ENCODE measurements around the gene MISFA. TPM values are rescaled to one million over a fixed set of nuclear protein-coding genes. Genes with fewer than 3 reads are reported as not detected.
"Not testable (repeated sequence)": the region's sequence is repeated elsewhere in the genome, so short reads cannot be mapped to it uniquely, and the experiment has no call there.

MISFA gene
- total and polyA plus RNA-seq, 2 donors from 2014 or later = 3.6 to 6.6 TPM

DNA sequence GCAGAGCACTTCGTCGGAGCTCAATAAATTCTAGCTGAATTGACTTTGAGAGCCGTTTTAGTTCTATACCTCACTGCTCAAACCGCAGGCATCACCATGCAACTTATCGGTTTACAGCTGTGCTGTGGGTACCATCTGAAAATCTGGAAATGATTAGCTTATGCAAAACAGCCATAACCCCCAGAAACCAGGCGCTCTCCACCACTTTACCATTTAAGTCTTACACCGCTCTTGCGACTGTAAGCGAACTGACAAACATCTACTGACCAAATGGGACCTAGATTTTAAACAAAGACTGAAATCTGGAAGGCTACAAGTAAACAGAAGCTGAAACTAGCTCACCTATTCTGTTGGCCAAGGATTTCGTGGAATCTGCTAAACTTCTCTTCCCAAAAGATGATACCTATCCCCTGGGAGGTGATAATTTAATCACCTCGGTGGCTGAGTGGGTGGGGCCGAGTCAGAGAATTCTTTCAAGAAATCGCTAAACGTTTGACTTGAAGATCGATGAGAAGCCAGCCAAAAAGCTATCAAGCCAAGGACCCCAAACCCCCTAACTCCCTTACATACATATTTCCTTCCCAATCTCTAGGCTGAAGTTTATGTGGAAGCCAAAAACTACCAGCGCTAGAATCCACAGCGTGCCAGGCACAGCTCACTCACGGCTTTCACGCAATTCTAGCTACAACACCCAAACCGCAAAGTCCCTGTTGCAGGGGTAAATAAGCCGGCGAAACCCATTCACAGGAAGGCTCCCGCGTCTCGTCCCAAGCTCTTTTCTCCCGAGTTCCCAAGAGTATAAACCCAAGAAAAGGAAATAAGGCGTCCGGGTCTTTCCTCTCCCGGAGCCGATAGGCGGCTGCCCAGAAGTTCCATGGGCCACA, 33.9 kb downstream of the MISFA start:
- no peak for TF ChIP-seq CTCF (IDR thresholded peaks at IDR 0.05; ENCODE audit: borderline replicate concordance, extremely low read depth, insufficient read depth)
- no peaks in the 10 kb centered on the region for H3K27me3 ChIP-seq (ENCODE audit: control insufficient read depth, insufficient read depth, low read length)
- H3K36me3 ChIP-seq (ENCODE audit: control insufficient read depth in 2 of 3, insufficient read depth in 3 of 3, low read length in 3 of 3) = no peaks in the 10 kb centered on the region
- peak overlapping the region; percentile 88 to 91 for H3K27ac ChIP-seq (ENCODE audit: low read depth in 2 of 2, low read length in 2 of 2)
- DNase-seq (peak in 1 of 5 donors; percentile 8), FAIRE-seq (no peak)
- H3K9ac ChIP-seq (ENCODE audit: low read length in 3 of 3) = peak overlapping the region; percentile 72 to 99 (median 97)
- no peaks in the 10 kb centered on the region for H3K9me3 ChIP-seq (ENCODE audit: control insufficient read depth in 2 of 3, insufficient read depth in 1 of 3, low read length in 3 of 3)
- H3K4me1 ChIP-seq (ENCODE audit: control insufficient read depth in 2 of 3, insufficient read depth in 2 of 3, low read depth in 1 of 3, low read length in 3 of 3) = peaks cover 0 to 9% (median 7%) of the 10 kb centered on the region in 3 donors
- H3K4me3 ChIP-seq (ENCODE audit: low read length in 3 of 3) = peak overlapping the region; percentile 95 to 99 (median 96)
- intact Hi-C loops (cut with DNase I) = no loop called here

GRCh38 chr11:18634140-18635032, 34.8 kb downstream of the MISFA start, which contains the start of gene SPTY2D1:
Gene SPTY2D1 (minus strand): TSS chr11:18634342. CDS start chr11:18634257, 85 bp downstream.
- FAIRE-seq = peak; percentile 74
- DNase-seq = peak; percentile 99 to 100 (median 99)
- H3K36me3 ChIP-seq (ENCODE audit: control insufficient read depth in 2 of 3, insufficient read depth in 3 of 3, low read length in 3 of 3) = no peaks in the 10 kb centered on the region
- H3K4me3 ChIP-seq (ENCODE audit: low read length in 3 of 3) = peak within 1 kb of the TSS; percentile 95 to 99 (median 96)
- TF ChIP-seq CTCF (IDR thresholded peaks at IDR 0.05; ENCODE audit: borderline replicate concordance, extremely low read depth, insufficient read depth) = no peak
- peak within 1 kb of the TSS; percentile 72 to 99 (median 97) for H3K9ac ChIP-seq (ENCODE audit: low read length in 3 of 3)
- no peaks in the 10 kb centered on the region for H3K27me3 ChIP-seq (ENCODE audit: control insufficient read depth, insufficient read depth, low read length)
- peak within 1 kb of the TSS; percentile 88 to 91 for H3K27ac ChIP-seq (ENCODE audit: low read depth in 2 of 2, low read length in 2 of 2)
- H3K9me3 ChIP-seq (ENCODE audit: control insufficient read depth in 2 of 3, insufficient read depth in 1 of 3, low read length in 3 of 3) = no peaks in the 10 kb centered on the region
- peaks cover 0 to 9% (median 7%) of the 10 kb centered on the region in 3 donors for H3K4me1 ChIP-seq (ENCODE audit: control insufficient read depth in 2 of 3, insufficient read depth in 2 of 3, low read depth in 1 of 3, low read length in 3 of 3)
- intact Hi-C loops (cut with DNase I) = no loop called here

DNA sequence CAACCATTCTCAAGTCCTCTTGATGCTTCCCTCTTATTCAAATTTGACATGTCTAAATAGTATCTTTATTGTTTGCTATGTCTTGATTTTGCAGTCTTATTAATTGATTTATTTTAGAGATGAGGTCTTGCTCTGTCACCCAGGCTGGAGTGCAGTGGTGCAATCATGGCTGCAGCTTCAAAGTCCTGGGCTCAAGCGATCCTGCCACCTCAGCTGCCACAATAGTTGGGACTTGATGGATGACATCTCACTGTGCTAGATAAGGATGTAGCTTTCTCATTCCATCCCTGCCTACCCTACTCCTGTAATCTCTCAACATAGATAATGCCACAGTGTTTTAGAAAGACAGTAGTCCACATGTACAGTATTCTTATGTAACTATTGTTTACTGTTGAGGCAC, 42.1 kb downstream of the MISFA start:
- Histone ChIP-seq H3K36me3 (ENCODE audit: control insufficient read depth in 2 of 3, insufficient read depth in 3 of 3, low read length in 3 of 3) (no peaks in the 10 kb centered on the region), H3K27me3 (ENCODE audit: control insufficient read depth, insufficient read depth, low read length) (no peaks in the 10 kb centered on the region), H3K4me3 (ENCODE audit: low read length in 3 of 3) (no peak overlapping the region), H3K9ac (ENCODE audit: low read length in 3 of 3) (no peak overlapping the region), H3K4me1 (ENCODE audit: control insufficient read depth in 2 of 3, insufficient read depth in 2 of 3, low read depth in 1 of 3, low read length in 3 of 3) (no peaks in the 10 kb centered on the region), H3K9me3 (ENCODE audit: control insufficient read depth in 2 of 3, insufficient read depth in 1 of 3, low read length in 3 of 3) (no peaks in the 10 kb centered on the region), H3K27ac (ENCODE audit: low read depth in 2 of 2, low read length in 2 of 2) (no peak overlapping the region)
- intact Hi-C loops (cut with DNase I) = no loop called here
- no peak for TF ChIP-seq CTCF (IDR thresholded peaks at IDR 0.05; ENCODE audit: borderline replicate concordance, extremely low read depth, insufficient read depth)
- FAIRE-seq (no peak), DNase-seq (no peak)

DNA sequence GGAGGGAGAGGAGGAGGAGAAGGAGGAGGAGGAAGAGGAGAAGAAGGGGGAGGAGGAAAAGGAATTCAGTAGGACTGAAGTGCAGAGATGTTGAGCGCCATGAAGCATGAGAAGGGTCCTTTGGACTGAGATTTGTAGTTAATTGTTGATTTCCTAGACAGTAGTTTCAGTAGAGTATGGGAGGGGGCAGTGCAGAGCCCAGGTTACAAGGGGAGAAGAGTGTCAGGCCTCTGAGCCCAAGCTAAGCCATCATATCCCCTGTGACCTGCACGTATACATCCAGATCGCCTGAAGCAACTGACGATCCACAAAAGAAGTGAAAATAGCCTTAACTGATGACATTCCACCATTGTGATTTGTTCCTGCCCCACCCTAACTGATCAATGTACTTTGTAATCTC, 43.4 kb downstream of the MISFA start:
- H3K9ac ChIP-seq (ENCODE audit: low read length in 3 of 3); DNase-seq; intact Hi-C loops (cut with DNase I); H3K9me3 ChIP-seq (ENCODE audit: control insufficient read depth in 2 of 3, insufficient read depth in 1 of 3, low read length in 3 of 3); H3K4me1 ChIP-seq (ENCODE audit: control insufficient read depth in 2 of 3, insufficient read depth in 2 of 3, low read depth in 1 of 3, low read length in 3 of 3); H3K27ac ChIP-seq (ENCODE audit: low read depth in 2 of 2, low read length in 2 of 2); H3K4me3 ChIP-seq (ENCODE audit: low read length in 3 of 3); FAIRE-seq; H3K36me3 ChIP-seq (ENCODE audit: control insufficient read depth in 2 of 3, insufficient read depth in 3 of 3, low read length in 3 of 3); H3K27me3 ChIP-seq (ENCODE audit: control insufficient read depth, insufficient read depth, low read length): not testable (repeated sequence)
